HG03159 (cell line): Measurements from ENCODE around the gene PNMT.

Experiments used
- ATAC-seq: cut with Tn5 transposase; IDR thresholded peaks from one replicate; pipeline ENCODE4 v1.9.1; 2021; ENCODE audit warnings: mild to moderate bottlenecking, moderate library complexity; ENCODE audit not compliant: unreplicated experiment

Gene PNMT

GRCh38 chr17:39652587-39653315 lies 15.5 kb upstream of the PNMT start:
- ATAC-seq: no peak

GRCh38 chr17:39653316-39653661 lies 15.0 kb upstream of the PNMT start:
- ATAC-seq: no peak

GRCh38 chr17:39653662-39654331 lies 14.5 kb upstream of the PNMT start:
- no peak for ATAC-seq

GRCh38 chr17:39655105-39655504 lies 13.1 kb upstream of the PNMT start:
- no peak for ATAC-seq

- no peak for ATAC-seq
Measured at GRCh38 chr17:39658346-39658745, 9.9 kb upstream of the PNMT start.

- no peak for ATAC-seq
Measured at GRCh38 chr17:39658760-39659159, 9.5 kb upstream of the PNMT start.

- ATAC-seq: no peak
Measured at GRCh38 chr17:39659279-39660010, 8.8 kb upstream of the PNMT start.

- ATAC-seq: no peak
Measured at GRCh38 chr17:39660011-39660360, 8.3 kb upstream of the PNMT start.

- no peak for ATAC-seq
Measured at GRCh38 chr17:39660397-39661385, 7.6 kb upstream of the PNMT start.

GRCh38 chr17:39661744-39662541 lies 6.3 kb upstream of the PNMT start:
- ATAC-seq: no peak

- no peak for ATAC-seq
Measured at GRCh38 chr17:39662551-39663339, 5.5 kb upstream of the PNMT start.

GRCh38 chr17:39663340-39663687 lies 4.9 kb upstream of the PNMT start:
- no peak for ATAC-seq

GRCh38 chr17:39663688-39664580 lies 4.3 kb upstream of the PNMT start:
- ATAC-seq: no peak

GRCh38 chr17:39664581-39665561 lies 3.4 kb upstream of the PNMT start, which contains the start of gene TCAP:
Gene TCAP, plus strand, starts transcription at chr17:39665349. Its CDS starts 11 bp downstream, at chr17:39665360.
- ATAC-seq: no peak

- no peak for ATAC-seq
Measured at GRCh38 chr17:39665642-39666224, 2.5 kb upstream of the PNMT start.

GRCh38 chr17:39666231-39666600 lies 2.0 kb upstream of the PNMT start:
- no peak for ATAC-seq
